Hepatocyte (in vitro differentiated cells): ENCODE results near the gene NR2F2.

Source experiments
- CTCF ChIP-seq: fragments of 200-600 bp; sonication (generic); IDR thresholded peaks from 2 replicates; pipeline ENCODE4 v1.5.1; 2016; ENCODE audit warnings: antibody characterized with exemption, mild to moderate bottlenecking; ENCODE audit not compliant: poor library complexity
- EZH2 ChIP-seq: fragments of 200-600 bp; sonication (generic); IDR thresholded peaks from 2 replicates; pipeline ENCODE4 v1.6.1; 2016; ENCODE audit warnings: antibody characterized with exemption, mild to moderate bottlenecking, borderline replicate concordance
- EZH2phosphoT487 ChIP-seq: fragments of 200-600 bp; sonication (generic); IDR thresholded peaks from one replicate; pipeline ENCODE4 v1.6.1; 2018; ENCODE audit warnings: antibody characterized with exemption, mild to moderate bottlenecking, low read depth, moderate library complexity; ENCODE audit not compliant: unreplicated experiment, severe bottlenecking

GRCh38 chr15:96338766-96339618 is 8.5 kb downstream of the NR2F2 start:
- TF ChIP-seq CTCF, result no peak
- TF ChIP-seq EZH2phosphoT487, result no peak
- no peak for TF ChIP-seq EZH2
